SKM-1 (cell line): ENCODE measurements around the gene GMEB2.
"Not testable (repeated sequence)": the region's sequence is repeated elsewhere in the genome, so short reads cannot be mapped to it uniquely, and the experiment has no call there.

Experiments used
- DNase-seq: peaks from one replicate; lab custom pipeline; 2025; ENCODE audit not compliant: unreplicated experiment; lab: John Stamatoyannopoulos, UW

GMEB2 gene

GRCh38 chr20:63617092-63617875, 9.6 kb downstream of the GMEB2 start:
- DNase-seq, result no peak

GRCh38 chr20:63613863-63614594, 12.9 kb downstream of the GMEB2 start:
- not testable (repeated sequence) for DNase-seq

GRCh38 chr20:63612276-63612931, 14.5 kb downstream of the GMEB2 start:
- DNase-seq, result peak; percentile 89

- DNase-seq, result no peak
Measured at GRCh38 chr20:63611646-63612045, 15.3 kb downstream of the GMEB2 start.

- DNase-seq, result no peak
Measured at GRCh38 chr20:63610581-63611435, 16.1 kb downstream of the GMEB2 start.

- DNase-seq, result no peak
Measured at GRCh38 chr20:63606686-63607085, 20.2 kb downstream of the GMEB2 start.

GRCh38 chr20:63602321-63602720, 24.6 kb downstream of the GMEB2 start:
- no peak for DNase-seq

GRCh38 chr20:63601679-63602078, 25.2 kb downstream of the GMEB2 start:
- not testable (repeated sequence) for DNase-seq

- no peak for DNase-seq
Measured at GRCh38 chr20:63599396-63600050, 27.4 kb downstream of the GMEB2 start.

GRCh38 chr20:63598479-63599395, 28.2 kb downstream of the GMEB2 start:
- no peak for DNase-seq

GRCh38 chr20:63597651-63598478, 29.0 kb downstream of the GMEB2 start:
- no peak for DNase-seq

GRCh38 chr20:63596423-63596822, 30.5 kb downstream of the GMEB2 start:
- DNase-seq, result no peak

GRCh38 chr20:63595416-63596127, 31.3 kb downstream of the GMEB2 start:
- no peak for DNase-seq

- DNase-seq, result no peak
Measured at GRCh38 chr20:63594043-63594561, 32.8 kb downstream of the GMEB2 start.

- no peak for DNase-seq
Measured at GRCh38 chr20:63592661-63593060, 34.2 kb downstream of the GMEB2 start.

- no peak for DNase-seq
Measured at GRCh38 chr20:63591786-63592355, 35.0 kb downstream of the GMEB2 start.

GRCh38 chr20:63591147-63591533, 35.8 kb downstream of the GMEB2 start:
- DNase-seq, result no peak
